H1 (cell line): ENCODE results near the gene CYTH1. TPM values are rescaled to one million over a fixed set of nuclear protein-coding genes. Genes with fewer than 3 reads are reported as not detected.

Source experiments
- YY1 ChIP-seq: IDR thresholded peaks from 2 replicates; pipeline ENCODE4 v1.6.1; 2011; ENCODE audit warnings: low read depth, mild to moderate bottlenecking, low read length
- polyA plus RNA-seq, 7 experiments: library from polyadenylated mRNA; depleted of rRNA in 3 of 7; stranded (reverse) in 5 of 7; unstranded in 2 of 7; fragments of >200 nt in 5 of 7; fragments of 200-250 nt in 2 of 7; gene quantifications; 1 replicate in 5 of 7; 2 replicates in 1 of 7; 4 replicates in 1 of 7; pipeline versions ENCODE4 v1.2.1 to v1.2.3, GENCODE V29; 2011 to 2013; ENCODE audit warnings: missing spikeins in 2 of 7, mixed read lengths in 2 of 7
- total RNA-seq: library from RNA; stranded (reverse); fragmentation: NEBNext Ultra II Directional; extraction: Animal tissue kit (Norgen Biotek cat#: 25700); gene quantifications from 2 replicates; pipeline ENCODE4 v1.2.1, GENCODE V29; 2021

Gene CYTH1
- total and polyA plus RNA-seq, 2 of the 8 experiments (the other 6 are each of a cell fraction or from before 2014, with no cell fraction given), result 12.8 to 14.8 TPM

DNA sequence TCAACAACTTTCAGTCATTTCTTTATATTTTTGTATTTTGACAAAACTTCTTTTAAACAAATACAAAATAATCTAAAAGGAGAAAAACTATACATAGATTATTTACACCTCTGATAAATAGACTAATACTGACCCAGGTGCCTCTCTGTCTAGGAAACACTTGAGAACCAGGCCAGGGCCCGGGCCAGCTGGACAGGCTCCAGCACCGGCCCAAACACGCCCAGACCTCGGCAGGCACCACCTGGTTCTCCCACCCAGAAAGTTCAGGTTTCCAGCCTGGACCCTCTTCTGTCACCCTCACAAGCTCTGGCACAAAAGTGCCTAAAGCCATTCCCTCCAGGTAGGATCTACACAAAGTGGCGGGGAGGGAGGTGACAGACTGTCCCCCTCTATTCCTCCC, 107.9 kb downstream of the CYTH1 start (continued):
- TF ChIP-seq YY1, result no peak
